ENCODE measurements around the gene PLEKHA6. TPM values are rescaled to one million over a fixed set of nuclear protein-coding genes. Genes with fewer than 3 reads are reported as not detected.

Gene PLEKHA6
- total RNA-seq, 4 donors from 2014 or later: 4.3 to 13.2 (median 7.7) TPM

GRCh38 chr1:204361341-204361771, 1.6 kb upstream of the PLEKHA6 start:
- no peaks in the 10 kb centered on the region for H3K36me3 ChIP-seq
- no peak overlapping the region for H3K27ac ChIP-seq
- H3K4me1 ChIP-seq: peaks cover 9 to 17% of the 10 kb centered on the region in 2 donors
- TF ChIP-seq POLR2A (IDR thresholded peaks at IDR 0.05): no peak
- no peak for TF ChIP-seq CTCF (IDR thresholded peaks at IDR 0.05 in 4 of 5, conservative IDR thresholded peaks at IDR 0.05 in 1 of 5)
- peaks cover 0 to 8% (median 0%) of the 10 kb centered on the region in 3 donors for H3K27me3 ChIP-seq
- intact Hi-C loops (cut with DNase I; ENCODE audit: low total_unique reads) (loop anchor here (10.0 kb wide), 1 partner anchor 497 kb away; the partner anchor contains the start of gene SNRPE), in situ Hi-C loops (cut with MboI; ENCODE audit: low sequenced_read_pairs in 4 of 4) (loop anchor here (5.0 to 25.0 kb wide), 5 partner anchors 149 to 499 kb away; partner anchors contain the start of genes GOLT1A (in 3 of the 4), REN (in 1 of the 4) and SNRPE (in 1 of the 4))
- no peaks in the 10 kb centered on the region for H3K9me3 ChIP-seq
- ATAC-seq (no peak), DNase-seq (no peak)
- H3K4me3 ChIP-seq: no peak overlapping the region

GRCh38 chr1:204360314-204360713, 585 bp upstream of the PLEKHA6 start:
- ATAC-seq (no peak), DNase-seq (no peak)
- H3K9me3 ChIP-seq: no peaks in the 10 kb centered on the region
- H3K27ac ChIP-seq: no peak overlapping the region
- no peaks in the 10 kb centered on the region for H3K36me3 ChIP-seq
- TF ChIP-seq POLR2A (IDR thresholded peaks at IDR 0.05) (no peak), CTCF (IDR thresholded peaks at IDR 0.05 in 4 of 5, conservative IDR thresholded peaks at IDR 0.05 in 1 of 5) (no peak)
- in situ Hi-C loops (cut with MboI; ENCODE audit: low sequenced_read_pairs in 4 of 4): loop anchor here (5.0 to 25.0 kb wide), 5 partner anchors 148 to 498 kb away; partner anchors contain the start of genes GOLT1A (in 3 of the 4), REN (in 1 of the 4) and SNRPE (in 1 of the 4)
- no peak overlapping the region for H3K4me3 ChIP-seq
- peaks cover 9 to 17% of the 10 kb centered on the region in 2 donors for H3K4me1 ChIP-seq
- H3K27me3 ChIP-seq: peaks cover 0 to 8% (median 0%) of the 10 kb centered on the region in 3 donors
- intact Hi-C loops (cut with DNase I; ENCODE audit: low total_unique reads): loop anchor here (10.0 kb wide), 1 partner anchor 496 kb away; the partner anchor contains the start of gene SNRPE

GRCh38 chr1:204359131-204359473, 627 bp downstream of the PLEKHA6 start:
- ATAC-seq: no peak
- in situ Hi-C loops (cut with MboI; ENCODE audit: low sequenced_read_pairs in 4 of 4) (loop anchor here in 2 of 4 donors (25.0 kb wide), 2 partner anchors 147 to 497 kb away; partner anchors contain the start of genes GOLT1A (in 1 of the 2) and SNRPE (in 1 of the 2)), intact Hi-C loops (cut with DNase I; ENCODE audit: low total_unique reads) (no loop called here)
- H3K9me3 ChIP-seq: no peaks in the 10 kb centered on the region
- no peaks in the 10 kb centered on the region for H3K36me3 ChIP-seq
- peaks cover 0 to 8% (median 0%) of the 10 kb centered on the region in 3 donors for H3K27me3 ChIP-seq
- peaks cover 9 to 17% of the 10 kb centered on the region in 2 donors for H3K4me1 ChIP-seq
- no peak overlapping the region for H3K4me3 ChIP-seq
- TF ChIP-seq CTCF (IDR thresholded peaks at IDR 0.05 in 4 of 5, conservative IDR thresholded peaks at IDR 0.05 in 1 of 5) (no peak), POLR2A (IDR thresholded peaks at IDR 0.05) (no peak)
- H3K27ac ChIP-seq: no peak overlapping the region
- DNase-seq: no peak

GRCh38 chr1:204358605-204359004, 1.1 kb downstream of the PLEKHA6 start:
- Histone ChIP-seq H3K4me3 (no peak overlapping the region), H3K27ac (no peak overlapping the region), H3K9me3 (no peaks in the 10 kb centered on the region), H3K4me1 (peaks cover 9 to 17% of the 10 kb centered on the region in 2 donors), H3K36me3 (no peaks in the 10 kb centered on the region), H3K27me3 (peaks cover 0 to 8% (median 0%) of the 10 kb centered on the region in 3 donors)
- no peak for DNase-seq
- in situ Hi-C loops (cut with MboI; ENCODE audit: low sequenced_read_pairs in 4 of 4): loop anchor here in 2 of 4 donors (25.0 kb wide), 2 partner anchors 146 to 496 kb away; partner anchors contain the start of genes GOLT1A (in 1 of the 2) and SNRPE (in 1 of the 2)
- TF ChIP-seq CTCF (IDR thresholded peaks at IDR 0.05 in 4 of 5, conservative IDR thresholded peaks at IDR 0.05 in 1 of 5): no peak
- no peak for ATAC-seq
- intact Hi-C loops (cut with DNase I; ENCODE audit: low total_unique reads): no loop called here
